Coronary artery (tissue), 2 donors: ENCODE data around the gene LYRM4.

Experiments
- DNase-seq: peaks from one replicate; pipeline ENCODE4 v3.0.0-alpha.2; 2017; ENCODE audit warnings: low spot score
- H3K27ac ChIP-seq, 2 donors: fragments of 200-600 bp; sonication (generic); one replicate each; pipeline ENCODE4 v1.5.1; 2016 to 2019
- H3K4me3 ChIP-seq: fragments of 200-600 bp; sonication (generic); 2 replicates; pipeline ENCODE4 v1.5.1; 2016; ENCODE audit warnings: mild to moderate bottlenecking, moderate library complexity
- CTCF ChIP-seq: fragments of 200-600 bp; sonication (generic); IDR thresholded peaks from one replicate; pipeline ENCODE4 v1.5.1; 2019; ENCODE audit warnings: antibody characterized with exemption

The LYRM4 gene

DNA sequence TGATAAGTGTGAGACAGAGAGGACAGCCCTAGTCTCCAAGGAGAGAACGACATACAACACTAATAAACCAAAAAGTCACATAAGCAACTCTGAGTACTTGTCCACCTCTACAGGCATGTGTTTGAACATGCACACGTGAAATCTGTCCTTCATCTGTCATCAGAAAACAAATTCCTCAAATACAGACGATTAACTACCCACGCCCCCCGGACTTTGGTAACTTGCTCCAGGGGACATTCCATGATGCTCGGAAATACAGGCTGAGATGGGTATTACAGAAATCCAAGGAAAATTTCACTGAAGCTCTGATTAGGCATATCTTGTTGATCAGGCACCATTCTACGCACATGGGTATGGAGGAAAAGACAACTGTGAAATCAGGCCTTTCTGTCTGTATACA, 57.8 kb downstream of the LYRM4 start:
- no peak for DNase-seq
- H3K27ac ChIP-seq, result no peak overlapping the region
- no peak for TF ChIP-seq CTCF
- H3K4me3 ChIP-seq, result no peak overlapping the region

DNA sequence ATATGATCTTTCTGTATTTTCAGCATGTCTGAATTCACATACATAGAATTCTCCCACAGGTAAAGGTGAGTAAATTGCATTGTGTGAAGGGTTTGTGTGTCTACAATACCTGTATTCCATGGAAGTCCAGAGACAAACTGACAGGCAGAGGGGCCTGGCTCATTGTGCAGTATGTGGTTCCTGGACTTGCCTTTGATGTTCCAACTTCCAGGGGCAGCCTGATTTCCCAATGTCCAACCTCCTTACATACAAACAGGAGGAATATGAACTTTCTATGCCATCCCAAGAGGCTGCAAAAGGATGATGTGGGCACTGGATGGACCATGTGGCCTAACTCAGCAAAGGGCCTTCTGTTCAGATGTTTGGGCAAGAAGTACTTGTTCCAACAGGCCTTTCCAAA, 58.5 kb downstream of the LYRM4 start:
- no peak overlapping the region for H3K4me3 ChIP-seq
- no peak for DNase-seq
- no peak for TF ChIP-seq CTCF
- H3K27ac ChIP-seq, result no peak overlapping the region

- DNase-seq, result no peak
- Histone ChIP-seq H3K27ac (no peak overlapping the region), H3K4me3 (no peak overlapping the region)
- TF ChIP-seq CTCF, result no peak
Measured at GRCh38 chr6:5201271-5201670, 59.5 kb downstream of the LYRM4 start.

GRCh38 chr6:5199702-5200101, 61.0 kb downstream of the LYRM4 start:
- Histone ChIP-seq H3K4me3 (no peak overlapping the region), H3K27ac (no peak overlapping the region)
- TF ChIP-seq CTCF, result no peak
- DNase-seq, result no peak

DNA sequence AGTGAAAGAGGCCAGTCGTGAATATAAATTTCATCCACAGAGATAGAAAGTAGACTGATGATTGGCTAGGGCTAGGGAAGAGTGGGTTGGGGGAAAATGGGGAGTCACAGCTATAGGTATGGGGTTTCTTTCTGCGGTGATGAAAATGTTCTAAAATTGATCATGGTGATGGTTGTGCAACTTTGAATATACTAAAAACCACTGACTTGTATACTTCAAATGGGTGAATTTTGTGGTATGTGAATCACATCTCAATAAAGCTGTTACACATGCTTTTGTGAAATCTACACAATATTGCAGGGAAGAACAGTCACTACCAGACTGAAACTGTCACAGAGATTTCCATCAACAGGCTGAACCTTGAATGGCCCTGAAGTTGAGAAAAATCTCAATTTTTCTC, 61.5 kb downstream of the LYRM4 start:
- Histone ChIP-seq H3K4me3 (no peak overlapping the region), H3K27ac (no peak overlapping the region)
- DNase-seq, result no peak
- TF ChIP-seq CTCF, result no peak

GRCh38 chr6:5197084-5197483, 63.7 kb downstream of the LYRM4 start:
- no peak for DNase-seq
- TF ChIP-seq CTCF, result no peak
- Histone ChIP-seq H3K27ac (no peak overlapping the region), H3K4me3 (no peak overlapping the region)

DNA sequence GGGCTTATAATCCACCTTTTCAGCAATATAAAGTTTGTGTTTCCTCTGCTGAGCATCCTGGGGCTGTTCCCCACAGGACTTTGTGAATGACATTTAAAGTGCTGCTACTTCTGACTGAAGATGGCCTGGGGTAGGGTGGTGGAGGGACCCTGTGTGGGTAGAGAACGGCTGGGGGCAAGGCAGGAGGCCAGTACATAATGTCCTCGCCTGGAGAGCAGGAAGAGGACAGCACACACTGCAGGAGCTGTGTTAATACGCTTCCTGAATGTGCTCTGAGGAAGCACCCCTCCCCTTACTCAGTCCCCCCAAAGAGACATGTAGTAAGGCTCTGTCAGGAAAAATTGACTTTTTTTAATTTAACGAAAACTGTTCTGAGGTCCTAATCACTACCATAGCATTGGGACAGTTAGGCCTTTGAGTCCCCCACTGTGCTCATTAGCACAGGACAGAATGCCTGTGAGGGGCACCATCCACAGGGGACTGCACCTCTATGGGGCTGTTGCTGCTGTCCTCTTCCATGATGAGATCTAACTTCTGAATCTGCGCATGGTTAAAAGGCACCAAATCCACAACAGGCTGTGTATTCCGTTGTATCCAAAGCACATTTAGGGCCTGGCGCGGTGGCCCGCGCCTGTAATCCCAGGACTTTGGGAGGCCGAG, 68.5 kb downstream of the LYRM4 start:
- TF ChIP-seq CTCF, result no peak
- H3K4me3 ChIP-seq, result no peak overlapping the region
- H3K27ac ChIP-seq, result no peak overlapping the region
- no peak for DNase-seq
